GM18873 (cell line): Measurements from ENCODE around the gene CACNA2D3.

Source experiments
- ATAC-seq: cut with Tn5 transposase; IDR thresholded peaks from one replicate; pipeline ENCODE4 v1.9.1; 2021; ENCODE audit warnings: mild to moderate bottlenecking, moderate library complexity, moderate number of reproducible peaks; ENCODE audit not compliant: unreplicated experiment, low FRiP score

The CACNA2D3 gene

GRCh38 chr3:54849360-54849759 lies 727.0 kb downstream of the CACNA2D3 start:
- ATAC-seq = no peak

GRCh38 chr3:54850484-54851018 lies 728.2 kb downstream of the CACNA2D3 start:
- ATAC-seq = no peak

- ATAC-seq = no peak
Observed at GRCh38 chr3:54853573-54854404, 731.4 kb downstream of the CACNA2D3 start.

- no peak for ATAC-seq
Observed at GRCh38 chr3:54856271-54856670, 733.9 kb downstream of the CACNA2D3 start.

GRCh38 chr3:54857343-54857742 lies 735.0 kb downstream of the CACNA2D3 start:
- ATAC-seq = no peak

GRCh38 chr3:54858093-54858785 lies 735.9 kb downstream of the CACNA2D3 start:
- ATAC-seq = no peak

- ATAC-seq = no peak
Observed at GRCh38 chr3:54859184-54859583, 736.8 kb downstream of the CACNA2D3 start.

GRCh38 chr3:54861248-54862067 lies 739.1 kb downstream of the CACNA2D3 start:
- no peak for ATAC-seq

- ATAC-seq = no peak
Observed at GRCh38 chr3:54862526-54862925, 740.2 kb downstream of the CACNA2D3 start.

GRCh38 chr3:54863366-54863765 lies 741.0 kb downstream of the CACNA2D3 start:
- ATAC-seq = no peak

- ATAC-seq = no peak
Observed at GRCh38 chr3:54863786-54864185, 741.4 kb downstream of the CACNA2D3 start.

GRCh38 chr3:54865316-54865715 lies 743.0 kb downstream of the CACNA2D3 start:
- ATAC-seq = no peak

- no peak for ATAC-seq
Observed at GRCh38 chr3:54866251-54866650, 743.9 kb downstream of the CACNA2D3 start.

- ATAC-seq = no peak
Observed at GRCh38 chr3:54870423-54870822, 748.1 kb downstream of the CACNA2D3 start.

GRCh38 chr3:54871867-54872266 lies 749.5 kb downstream of the CACNA2D3 start:
- ATAC-seq = no peak

- no peak for ATAC-seq
Observed at GRCh38 chr3:54873059-54874010, 751.0 kb downstream of the CACNA2D3 start.

- ATAC-seq = no peak
Observed at GRCh38 chr3:54874816-54875556, 752.6 kb downstream of the CACNA2D3 start.

- ATAC-seq = no peak
Observed at GRCh38 chr3:54875596-54876268, 753.4 kb downstream of the CACNA2D3 start.
